Muscle of leg (tissue), 11 donors: ENCODE results near the gene NNAT. TPM values are rescaled to one million over a fixed set of nuclear protein-coding genes. Genes with fewer than 3 reads are reported as not detected.
A peak's percentile ranks its signal among the peaks of the same experiment; 100 is the strongest.

Experiments
- DNase-seq: peaks from one replicate; pipeline ENCODE4 v3.0.0; 2013
- H3K27ac ChIP-seq: one replicate; pipeline ENCODE4 v1.5.1; 2013; ENCODE audit warnings: mild to moderate bottlenecking, low read length, control low read depth
- H3K27me3 ChIP-seq: one replicate; pipeline ENCODE4 v1.6.1; 2013; ENCODE audit warnings: low read length; ENCODE audit not compliant: control insufficient read depth, insufficient read depth
- H3K36me3 ChIP-seq: one replicate; pipeline ENCODE4 v1.6.1; 2013; ENCODE audit warnings: low read length; ENCODE audit not compliant: control insufficient read depth, insufficient read depth
- H3K4me1 ChIP-seq: one replicate; pipeline ENCODE4 v1.6.1; 2013; ENCODE audit warnings: low read length; ENCODE audit not compliant: control insufficient read depth, insufficient read depth
- H3K4me3 ChIP-seq: one replicate; pipeline ENCODE4 v1.5.1; 2013; ENCODE audit warnings: low read length, control low read depth
- H3K9me3 ChIP-seq: replicated peaks from 2 replicates; pipeline ENCODE4 v1.6.1; 2013; ENCODE audit warnings: low read depth, low read length; ENCODE audit not compliant: control insufficient read depth
- WGBS: methylation state at CpG from one replicate; pipeline ENCODE4 v1.1.5; 2013; ENCODE audit warnings: missing lambda C conversion rate; ENCODE audit not compliant: insufficient coverage; 5-methylcytosine and 5-hydroxymethylcytosine counted together
- polyA plus RNA-seq, 8 donors: library from polyadenylated mRNA; unstranded; fragments of 120-200 nt; gene quantifications; one replicate each; pipeline versions ENCODE4 v1.2.1 to v1.2.3, GENCODE V29; 2013; ENCODE audit warnings: inconsistent platforms in 1 of 8, low replicate concordance in 1 of 8; ENCODE audit not compliant: insufficient read length in 8 of 8, insufficient read depth in 1 of 8
- total RNA-seq: library from RNA; stranded (reverse); fragments of 120-200 nt; gene quantifications from one replicate; pipeline ENCODE4 v1.2.4, GENCODE V29; 2013

Gene NNAT
- total and polyA plus RNA-seq, 9 donors: 325 to 800 (median 507) TPM

DNA sequence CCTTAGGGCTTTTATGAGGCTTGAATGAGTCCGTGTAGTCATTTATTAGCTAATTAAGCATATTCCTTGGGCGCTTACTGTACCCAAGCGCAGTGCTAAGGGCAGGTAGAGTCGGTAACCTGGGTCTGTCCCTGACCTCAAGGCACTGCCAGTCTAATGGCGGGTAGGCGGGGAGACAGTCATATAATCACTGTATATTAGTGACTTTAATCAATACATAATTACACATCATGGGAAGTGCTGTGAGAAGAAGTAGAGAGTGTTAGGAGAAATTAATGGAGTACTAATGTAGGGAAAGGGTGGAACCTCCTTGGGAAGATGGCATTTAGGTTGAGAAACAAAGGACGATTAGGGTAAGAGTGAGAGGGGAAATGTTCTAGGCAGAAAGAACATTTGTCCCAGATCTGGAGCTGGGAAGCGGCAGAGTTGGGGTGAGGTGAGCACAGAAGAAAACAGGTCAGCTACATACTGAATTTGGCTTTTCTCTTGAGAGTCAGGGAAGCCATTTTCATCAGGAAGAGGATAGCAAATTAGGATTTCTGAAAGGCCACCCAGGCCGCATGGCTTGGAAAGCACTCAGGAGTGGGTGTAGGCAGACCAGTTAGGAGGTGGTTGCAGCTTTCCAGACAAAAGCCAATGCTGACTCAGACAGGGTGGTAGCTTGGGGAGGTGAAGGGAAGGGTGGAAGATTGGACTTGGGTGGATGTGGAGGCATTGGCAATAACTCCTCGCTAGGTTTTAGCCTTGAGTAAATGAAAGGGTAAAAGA, 7.6 kb downstream of the NNAT start:
- Histone ChIP-seq H3K27ac (peak overlapping the region; percentile 96), H3K4me3 (peak overlapping the region; percentile 100), H3K9me3 (no peaks in the 10 kb centered on the region), H3K4me1 (peaks cover 31% of the 10 kb centered on the region), H3K36me3 (peaks cover 8% of the 10 kb centered on the region), H3K27me3 (no peaks in the 10 kb centered on the region)
- DNase-seq: no peak
- WGBS: 81% methylated on average over 4 of the region's 10 CpGs

DNA sequence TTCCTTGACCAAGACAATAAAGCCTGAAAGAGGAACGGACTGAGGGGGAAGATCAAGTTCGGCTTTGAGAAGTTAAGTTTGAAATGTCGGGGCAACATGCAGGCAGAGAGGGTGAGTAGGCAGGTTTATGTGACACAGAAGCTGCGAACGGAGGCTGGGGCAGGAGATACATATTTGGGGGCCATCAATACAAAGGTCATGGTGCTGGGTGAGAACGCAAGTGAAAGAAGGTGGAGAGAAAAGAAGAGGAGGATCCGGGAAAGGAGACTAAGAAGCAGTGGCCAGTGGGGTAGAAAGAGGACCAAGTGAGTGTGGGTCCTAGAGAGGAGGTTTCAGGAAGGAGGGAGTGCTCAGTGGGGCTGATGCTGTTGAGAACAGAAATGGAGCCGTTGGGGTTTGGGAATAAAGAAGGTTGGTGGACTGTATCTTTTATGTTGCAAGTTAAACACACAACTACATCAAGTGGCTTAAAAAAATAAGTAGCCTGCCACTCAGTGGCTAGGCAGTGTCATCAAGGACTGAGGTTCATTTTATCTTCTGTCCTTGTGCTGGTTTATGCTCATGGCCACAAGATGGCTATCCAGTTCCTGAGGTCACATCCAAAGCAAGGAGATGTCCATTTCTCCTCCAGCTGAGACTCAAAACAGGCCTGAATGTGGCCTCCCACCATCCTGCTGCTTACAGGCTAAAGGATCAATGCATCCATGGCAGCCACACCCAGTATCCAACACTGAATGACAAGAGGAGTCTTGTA, 8.3 kb downstream of the NNAT start:
- Histone ChIP-seq H3K27me3 (no peaks in the 10 kb centered on the region), H3K4me1 (peaks cover 29% of the 10 kb centered on the region), H3K27ac (no peak overlapping the region), H3K9me3 (no peaks in the 10 kb centered on the region), H3K4me3 (no peak overlapping the region), H3K36me3 (peaks cover 8% of the 10 kb centered on the region)
- WGBS: 69% methylated on average over 7 of the region's 8 CpGs
- DNase-seq: no peak

DNA sequence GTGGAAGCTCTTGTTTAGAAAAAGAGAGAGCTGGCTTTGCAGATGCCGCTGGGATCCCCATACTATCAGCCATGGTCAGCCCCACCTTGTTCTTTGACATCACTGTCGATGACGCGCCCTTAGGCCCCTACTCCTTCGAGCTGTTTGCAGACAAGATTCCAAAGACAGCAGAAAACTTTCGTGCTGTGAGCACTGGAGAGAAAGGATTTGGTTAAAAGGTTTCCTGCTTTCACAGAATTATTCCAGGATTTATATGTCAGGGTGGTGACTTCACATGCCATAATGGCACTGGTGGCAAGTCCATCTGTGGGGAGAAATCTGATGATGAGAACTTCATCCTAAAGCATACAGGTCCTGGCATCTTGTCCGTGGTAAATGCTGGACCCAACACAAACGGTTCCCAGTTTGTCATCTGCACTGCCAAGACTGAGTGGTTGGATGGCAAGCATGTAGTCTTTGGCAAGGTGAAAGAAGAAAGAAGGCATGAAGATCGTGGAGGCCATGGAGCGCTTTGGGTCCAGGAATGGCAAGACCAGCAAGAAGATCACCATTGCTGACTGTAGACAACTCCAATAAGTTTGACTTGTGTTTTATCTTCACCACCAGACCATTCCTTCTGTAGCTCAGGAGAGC, 9.0 kb downstream of the NNAT start:
- no peak overlapping the region for H3K4me3 ChIP-seq
- no peaks in the 10 kb centered on the region for H3K9me3 ChIP-seq
- no peaks in the 10 kb centered on the region for H3K27me3 ChIP-seq
- H3K36me3 ChIP-seq: peaks cover 8% of the 10 kb centered on the region
- DNase-seq: no peak
- no peak overlapping the region for H3K27ac ChIP-seq
- 66% methylated on average over 3 of the region's 10 CpGs for WGBS
- H3K4me1 ChIP-seq: peaks cover 22% of the 10 kb centered on the region

DNA sequence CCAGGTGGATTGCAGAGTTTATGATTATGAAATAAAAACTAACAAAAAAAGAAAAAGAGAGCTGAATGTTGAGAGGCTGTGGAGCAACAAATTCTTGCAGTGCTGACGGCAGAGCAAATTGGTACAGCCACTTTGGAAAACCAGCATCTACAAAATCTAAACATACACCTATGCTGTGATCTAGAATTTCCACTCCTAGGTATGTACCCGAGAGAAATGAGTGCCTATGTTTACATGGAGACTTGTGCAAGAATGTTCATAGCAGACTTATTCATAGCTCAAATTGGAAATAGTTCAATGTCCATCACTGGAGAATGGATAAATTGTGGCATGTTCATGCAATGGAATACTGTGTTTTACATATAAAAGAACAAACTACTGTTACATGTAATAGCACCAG, 9.6 kb downstream of the NNAT start:
- WGBS: no CpG with 5 or more reads among the region's 2 CpGs
- H3K27me3 ChIP-seq: no peaks in the 10 kb centered on the region
- no peak for DNase-seq
- no peak overlapping the region for H3K4me3 ChIP-seq
- peaks cover 16% of the 10 kb centered on the region for H3K4me1 ChIP-seq
- peaks cover 2% of the 10 kb centered on the region for H3K36me3 ChIP-seq
- H3K9me3 ChIP-seq: no peaks in the 10 kb centered on the region
- H3K27ac ChIP-seq: no peak overlapping the region

DNA sequence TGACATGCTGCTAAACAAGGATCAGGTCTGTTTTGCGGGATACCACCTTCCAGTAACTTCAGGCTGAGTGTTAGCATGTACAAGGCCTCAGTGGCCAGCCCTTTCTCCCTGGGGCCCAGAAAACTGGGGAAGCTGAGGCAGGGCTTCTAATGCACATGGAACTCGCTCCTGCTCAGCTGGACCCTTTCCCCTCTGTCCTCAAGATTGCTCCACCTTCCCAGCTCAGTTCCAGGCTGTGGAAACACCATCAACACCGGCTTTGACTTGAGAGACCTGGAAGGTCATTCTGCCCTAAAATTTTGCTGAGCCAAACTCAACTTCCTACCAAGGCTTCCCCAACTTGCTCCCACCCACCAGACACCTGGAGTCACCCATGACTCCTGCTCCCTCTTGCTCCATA, 10.8 kb downstream of the NNAT start:
- peaks cover 7% of the 10 kb centered on the region for H3K4me1 ChIP-seq
- no peaks in the 10 kb centered on the region for H3K36me3 ChIP-seq
- H3K27ac ChIP-seq: no peak overlapping the region
- DNase-seq: no peak
- no peak overlapping the region for H3K4me3 ChIP-seq
- 86% methylated on average over 3 of the region's 3 CpGs for WGBS
- no peaks in the 10 kb centered on the region for H3K27me3 ChIP-seq
- no peaks in the 10 kb centered on the region for H3K9me3 ChIP-seq

DNA sequence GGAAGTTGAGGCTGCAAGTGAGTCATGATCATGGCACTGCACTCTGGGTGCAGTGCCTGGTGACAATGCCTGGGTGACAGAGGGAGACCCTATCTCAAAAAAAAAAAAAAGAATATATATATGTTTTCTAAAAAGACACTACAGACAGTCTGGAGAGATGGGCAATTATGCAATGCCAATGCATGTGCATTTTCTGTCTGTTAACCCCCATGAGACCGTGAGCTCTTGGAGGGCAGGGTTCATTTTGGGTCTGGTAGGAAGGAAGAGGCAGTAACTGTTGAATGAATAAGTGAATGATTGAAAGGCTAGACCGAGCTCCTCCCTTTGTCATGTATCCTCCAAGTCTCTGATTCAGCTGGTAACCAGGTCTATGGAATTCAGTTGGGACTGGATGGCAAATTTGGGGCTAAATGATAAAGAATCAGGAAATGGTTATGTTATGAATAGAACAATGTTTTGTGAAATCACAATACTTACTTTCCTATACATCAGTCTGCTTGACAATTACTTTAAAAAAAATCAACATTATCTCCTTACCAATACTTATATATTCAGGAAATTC, 12.2 kb downstream of the NNAT start:
- no peaks in the 10 kb centered on the region for H3K9me3 ChIP-seq
- H3K27ac ChIP-seq: no peak overlapping the region
- H3K27me3 ChIP-seq: no peaks in the 10 kb centered on the region
- H3K4me3 ChIP-seq: no peak overlapping the region
- H3K4me1 ChIP-seq: peaks cover 5% of the 10 kb centered on the region
- 60% methylated on average over 1 of the region's 2 CpGs for WGBS
- DNase-seq: no peak
- no peaks in the 10 kb centered on the region for H3K36me3 ChIP-seq

DNA sequence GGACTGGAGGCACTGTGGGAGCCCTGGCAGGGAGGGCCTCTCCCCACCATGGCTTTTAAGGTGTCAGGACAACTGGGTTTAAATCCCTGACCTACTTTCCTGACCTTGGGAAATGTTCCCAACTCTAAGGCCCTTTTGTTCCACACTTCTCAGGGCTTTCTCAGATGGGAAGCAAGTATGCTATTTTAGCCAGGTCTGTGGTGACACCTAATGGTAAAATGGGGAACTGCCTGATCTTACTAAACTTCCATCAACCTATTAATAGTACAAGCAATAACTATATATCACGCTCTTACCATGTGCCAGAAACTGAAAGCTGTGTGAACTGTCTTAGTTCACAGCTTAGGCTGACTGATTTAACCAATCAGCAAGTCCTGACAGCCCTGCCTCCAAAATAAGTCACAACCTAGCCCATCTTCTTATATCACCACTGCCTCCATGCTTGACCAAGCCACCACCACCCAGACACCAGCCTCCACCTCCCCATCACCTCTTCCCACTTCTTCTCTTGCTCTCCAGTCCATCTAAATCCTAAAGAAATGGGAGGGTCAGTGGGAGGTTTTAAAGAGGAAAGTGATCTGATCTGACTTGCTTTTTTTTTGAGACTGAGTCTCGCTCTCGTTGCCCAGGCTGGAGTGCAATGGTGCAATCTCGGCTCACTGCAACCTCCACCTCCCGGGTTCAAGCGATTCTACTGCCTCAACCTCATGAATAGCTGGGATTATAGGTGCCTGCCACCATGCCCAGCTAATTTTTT, 13.5 kb downstream of the NNAT start:
- H3K4me1 ChIP-seq: peaks cover 2% of the 10 kb centered on the region
- WGBS: 0% methylated on average over 1 of the region's 6 CpGs
- no peaks in the 10 kb centered on the region for H3K9me3 ChIP-seq
- no peak overlapping the region for H3K4me3 ChIP-seq
- no peaks in the 10 kb centered on the region for H3K27me3 ChIP-seq
- peak; percentile 88 for DNase-seq
- H3K27ac ChIP-seq: no peak overlapping the region
- no peaks in the 10 kb centered on the region for H3K36me3 ChIP-seq

DNA sequence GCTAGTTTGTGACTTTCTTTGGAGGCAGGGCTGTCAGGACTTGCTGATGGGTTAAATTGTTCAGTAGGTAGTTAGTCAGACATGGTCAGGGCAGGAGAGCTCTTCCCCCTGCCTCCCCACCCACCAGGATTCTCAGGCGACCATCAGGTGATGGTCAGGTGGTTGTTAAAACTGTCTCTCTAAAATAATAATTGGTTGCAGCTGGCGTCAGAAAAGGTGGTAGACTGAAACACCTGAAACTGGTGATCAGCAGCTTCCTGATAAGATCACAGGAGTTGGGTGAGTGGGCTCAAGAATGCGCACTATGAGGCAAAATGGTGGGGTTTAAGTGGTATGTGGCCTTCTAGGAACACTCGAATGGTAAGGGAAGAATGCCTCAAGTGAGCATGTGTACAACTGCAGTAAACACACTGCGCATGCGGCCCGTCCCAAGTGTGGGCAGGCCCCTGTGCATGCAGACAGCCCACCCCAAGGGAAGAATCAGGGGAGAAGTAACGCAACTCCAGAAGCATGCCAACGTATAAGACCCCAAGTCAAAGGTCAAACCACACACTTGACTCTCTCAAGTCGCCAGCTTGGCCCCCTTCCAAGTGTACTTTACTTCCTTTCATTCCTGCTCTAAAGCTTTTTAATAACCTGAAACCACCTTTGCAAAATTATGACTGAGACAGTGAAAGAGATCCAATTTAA, 14.5 kb downstream of the NNAT start:
- H3K36me3 ChIP-seq: no peaks in the 10 kb centered on the region
- H3K9me3 ChIP-seq: no peaks in the 10 kb centered on the region
- DNase-seq: no peak
- no peak overlapping the region for H3K4me3 ChIP-seq
- H3K27ac ChIP-seq: no peak overlapping the region
- H3K4me1 ChIP-seq: peaks cover 2% of the 10 kb centered on the region
- 51% methylated on average over 9 of the region's 10 CpGs for WGBS
- H3K27me3 ChIP-seq: no peaks in the 10 kb centered on the region

DNA sequence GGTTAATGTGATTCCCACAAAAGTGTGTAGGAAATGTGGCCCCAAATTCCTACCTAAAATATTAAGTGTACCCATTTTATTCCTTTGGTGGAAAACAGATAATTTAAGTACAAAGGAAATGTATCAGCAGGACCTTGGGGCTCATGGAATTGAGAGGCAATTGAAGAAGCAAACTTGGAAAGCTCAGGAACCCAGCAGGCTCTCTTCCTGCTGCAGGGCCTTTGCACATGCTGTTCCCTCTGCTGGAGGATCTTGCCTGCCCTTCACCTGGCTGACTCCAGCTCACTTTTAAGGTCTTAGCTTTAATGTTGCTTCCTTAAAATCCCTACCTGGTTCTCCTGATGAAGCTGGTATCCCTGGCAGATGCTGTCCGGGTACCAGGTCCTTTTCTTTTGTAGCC, 16.5 kb downstream of the NNAT start:
- H3K36me3 ChIP-seq: no peaks in the 10 kb centered on the region
- H3K27me3 ChIP-seq: no peaks in the 10 kb centered on the region
- peaks cover 2% of the 10 kb centered on the region for H3K4me1 ChIP-seq
- H3K9me3 ChIP-seq: no peaks in the 10 kb centered on the region
- H3K4me3 ChIP-seq: no peak overlapping the region
- no CpG with 5 or more reads among the region's 1 CpG for WGBS
- H3K27ac ChIP-seq: no peak overlapping the region
- no peak for DNase-seq
